Nephron (organoid): ENCODE results near the gene SPACDR.
A peak's percentile ranks its signal among the peaks of the same experiment; 100 is the strongest.

ENCODE experiments used
- H3K27ac Mint-ChIP-seq, 3 experiments: 2 replicates each; pipeline ENCODE4 v1.8.0; 2020; ENCODE audit warnings: mixed read lengths in 3 of 3, mild to moderate bottlenecking in 2 of 3, moderate library complexity in 1 of 3
- H3K27me3 Mint-ChIP-seq: 2 replicates; pipeline ENCODE4 v1.8.0; 2021; ENCODE audit warnings: low read depth, mild to moderate bottlenecking, moderate library complexity, mixed read lengths
- H3K36me3 Mint-ChIP-seq: 2 replicates; pipeline ENCODE4 v1.8.0; 2020; ENCODE audit warnings: low read depth, mixed read lengths
- H3K4me1 Mint-ChIP-seq: 2 replicates; pipeline ENCODE4 v1.8.0; 2020; ENCODE audit warnings: mixed read lengths
- H3K4me3 Mint-ChIP-seq, 3 experiments: 2 replicates each; pipeline ENCODE4 v1.8.0; 2020; ENCODE audit warnings: mild to moderate bottlenecking in 3 of 3, mixed read lengths in 3 of 3, moderate library complexity in 2 of 3
- H3K9me3 Mint-ChIP-seq: 2 replicates; pipeline ENCODE4 v1.8.0; 2020; ENCODE audit warnings: mixed read lengths
- TF ChIP-seq, protein P1 (sequence below), 3 experiments: fragments of 200-600 bp; sonication (generic); IDR thresholded peaks; one replicate each; pipeline ENCODE4 v1.5.0; 2021; ENCODE audit warnings: antibody characterized with exemption in 3 of 3; ENCODE audit not compliant: unreplicated experiment in 3 of 3

The SPACDR gene

DNA sequence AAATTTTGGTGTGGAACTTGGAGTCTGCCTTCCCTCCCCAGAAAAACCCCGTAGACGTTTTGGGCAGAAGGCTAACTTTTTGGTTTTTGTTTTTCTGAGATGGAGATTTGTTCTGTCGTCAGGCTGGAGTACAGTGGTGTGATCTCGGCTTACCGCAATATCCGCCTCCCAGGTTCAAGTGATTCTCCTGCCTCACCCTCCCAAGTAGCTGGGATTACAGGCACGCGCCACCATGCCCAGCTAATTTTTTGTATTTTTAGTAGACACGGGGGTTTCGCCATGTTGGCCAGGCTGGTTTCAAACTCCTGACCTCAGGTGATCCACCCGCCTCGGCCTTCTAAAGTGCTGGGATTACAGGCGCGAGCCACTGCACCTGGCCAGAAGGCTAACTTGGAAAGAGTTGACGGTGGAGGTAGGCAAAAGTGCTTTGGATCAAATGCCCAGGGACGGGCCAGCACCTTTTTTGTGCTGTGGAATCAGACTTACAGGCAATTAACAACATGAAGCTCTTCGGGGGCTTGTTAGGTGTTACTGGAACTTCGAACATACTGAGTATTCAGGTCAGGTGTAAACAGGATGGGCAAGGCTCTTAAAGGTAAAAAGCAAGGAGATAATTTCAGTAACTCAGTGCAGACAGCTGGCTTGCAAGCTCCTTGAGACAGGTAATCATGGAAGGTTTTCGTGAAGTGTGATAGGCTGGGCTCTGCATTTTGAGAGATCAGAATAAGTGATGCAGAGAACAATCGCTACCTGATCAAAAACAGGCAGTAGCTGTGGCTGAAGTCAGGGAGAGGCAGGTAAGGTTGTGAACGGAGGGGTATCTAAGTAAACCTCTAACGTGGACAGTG, 29.5 kb downstream of the SPACDR start:
- H3K4me1 Mint-ChIP-seq: peaks cover 47% of the 10 kb centered on the region
- H3K9me3 Mint-ChIP-seq: no peaks in the 10 kb centered on the region
- H3K27ac Mint-ChIP-seq: peak overlapping the region; percentile 85 to 91 (median 88)
- H3K4me3 Mint-ChIP-seq: peak overlapping the region; percentile 86 to 95 (median 95)
- peaks cover 42% of the 10 kb centered on the region for H3K36me3 Mint-ChIP-seq
- no peaks in the 10 kb centered on the region for H3K27me3 Mint-ChIP-seq
- TF ChIP-seq, protein P1, sequence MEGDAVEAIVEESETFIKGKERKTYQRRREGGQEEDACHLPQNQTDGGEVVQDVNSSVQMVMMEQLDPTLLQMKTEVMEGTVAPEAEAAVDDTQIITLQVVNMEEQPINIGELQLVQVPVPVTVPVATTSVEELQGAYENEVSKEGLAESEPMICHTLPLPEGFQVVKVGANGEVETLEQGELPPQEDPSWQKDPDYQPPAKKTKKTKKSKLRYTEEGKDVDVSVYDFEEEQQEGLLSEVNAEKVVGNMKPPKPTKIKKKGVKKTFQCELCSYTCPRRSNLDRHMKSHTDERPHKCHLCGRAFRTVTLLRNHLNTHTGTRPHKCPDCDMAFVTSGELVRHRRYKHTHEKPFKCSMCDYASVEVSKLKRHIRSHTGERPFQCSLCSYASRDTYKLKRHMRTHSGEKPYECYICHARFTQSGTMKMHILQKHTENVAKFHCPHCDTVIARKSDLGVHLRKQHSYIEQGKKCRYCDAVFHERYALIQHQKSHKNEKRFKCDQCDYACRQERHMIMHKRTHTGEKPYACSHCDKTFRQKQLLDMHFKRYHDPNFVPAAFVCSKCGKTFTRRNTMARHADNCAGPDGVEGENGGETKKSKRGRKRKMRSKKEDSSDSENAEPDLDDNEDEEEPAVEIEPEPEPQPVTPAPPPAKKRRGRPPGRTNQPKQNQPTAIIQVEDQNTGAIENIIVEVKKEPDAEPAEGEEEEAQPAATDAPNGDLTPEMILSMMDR (IDR thresholded peaks at IDR 0.05; ENCODE audit: unreplicated experiment in 3 of 3): no peak

DNA sequence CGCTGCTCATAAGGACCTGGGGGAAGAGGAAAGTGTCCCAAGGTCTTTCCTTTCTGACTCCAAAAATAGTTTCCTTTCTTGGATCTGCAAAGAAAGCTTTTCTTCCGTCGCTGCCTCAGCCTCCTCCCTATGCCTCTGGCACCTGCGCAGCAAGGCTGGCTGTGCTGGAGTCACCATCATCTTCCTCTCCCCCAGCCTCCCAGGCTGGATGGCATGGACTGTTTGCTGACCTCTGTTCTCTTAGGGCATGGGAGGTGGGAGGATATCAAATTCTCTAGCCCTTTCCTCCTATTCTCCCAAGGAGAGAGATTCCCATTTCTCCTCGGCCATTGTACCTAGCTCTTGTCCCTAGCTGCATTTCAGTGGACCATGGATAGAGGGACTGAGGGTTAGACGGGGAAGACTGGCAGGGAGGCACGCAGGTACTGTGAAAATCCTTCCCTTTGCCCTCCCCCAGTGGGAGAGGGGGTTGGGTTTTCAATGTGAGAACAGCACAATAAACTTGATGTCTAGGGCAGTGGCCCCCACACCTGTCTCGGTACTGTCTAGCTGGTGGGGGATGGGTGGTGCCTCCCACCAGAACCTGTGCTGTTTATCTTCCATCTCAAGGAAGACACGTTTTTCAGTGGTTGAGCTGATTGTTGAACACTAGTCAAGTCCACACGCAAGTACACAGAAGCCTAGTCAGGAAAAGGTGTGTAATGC, 30.3 kb downstream of the SPACDR start:
- Mint-ChIP-seq H3K4me3 (peak overlapping the region; percentile 86 to 95 (median 95)), H3K9me3 (no peaks in the 10 kb centered on the region), H3K27me3 (no peaks in the 10 kb centered on the region), H3K36me3 (peaks cover 42% of the 10 kb centered on the region), H3K4me1 (peaks cover 47% of the 10 kb centered on the region), H3K27ac (peak overlapping the region; percentile 57 to 91 (median 85))
- TF ChIP-seq, protein P1 (IDR thresholded peaks at IDR 0.05; ENCODE audit: unreplicated experiment in 3 of 3): no peak

DNA sequence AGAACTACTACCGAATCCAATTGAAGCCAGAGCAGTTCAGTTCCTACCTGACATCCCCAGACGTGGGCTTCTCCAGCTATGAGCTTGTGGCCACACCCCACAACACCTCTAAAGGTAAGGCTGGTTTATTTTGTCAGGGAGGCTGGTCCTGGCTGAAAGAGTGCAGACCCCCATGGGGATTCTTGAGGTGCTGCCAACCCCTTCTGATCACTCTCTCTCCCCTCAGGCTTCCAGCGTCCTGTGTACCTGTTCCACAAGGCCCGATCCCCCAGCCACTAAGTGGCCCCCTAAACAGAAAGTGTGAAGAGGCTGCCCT, 30.8 kb downstream of the SPACDR start:
- H3K27me3 Mint-ChIP-seq: no peaks in the 10 kb centered on the region
- peak overlapping the region; percentile 86 to 95 (median 91) for H3K4me3 Mint-ChIP-seq
- no peaks in the 10 kb centered on the region for H3K9me3 Mint-ChIP-seq
- TF ChIP-seq, protein P1 (IDR thresholded peaks at IDR 0.05; ENCODE audit: unreplicated experiment in 3 of 3): no peak
- peak overlapping the region in 2 of 3 experiments; percentile 85 to 91 for H3K27ac Mint-ChIP-seq
- H3K36me3 Mint-ChIP-seq: peaks cover 42% of the 10 kb centered on the region
- H3K4me1 Mint-ChIP-seq: peaks cover 47% of the 10 kb centered on the region

DNA sequence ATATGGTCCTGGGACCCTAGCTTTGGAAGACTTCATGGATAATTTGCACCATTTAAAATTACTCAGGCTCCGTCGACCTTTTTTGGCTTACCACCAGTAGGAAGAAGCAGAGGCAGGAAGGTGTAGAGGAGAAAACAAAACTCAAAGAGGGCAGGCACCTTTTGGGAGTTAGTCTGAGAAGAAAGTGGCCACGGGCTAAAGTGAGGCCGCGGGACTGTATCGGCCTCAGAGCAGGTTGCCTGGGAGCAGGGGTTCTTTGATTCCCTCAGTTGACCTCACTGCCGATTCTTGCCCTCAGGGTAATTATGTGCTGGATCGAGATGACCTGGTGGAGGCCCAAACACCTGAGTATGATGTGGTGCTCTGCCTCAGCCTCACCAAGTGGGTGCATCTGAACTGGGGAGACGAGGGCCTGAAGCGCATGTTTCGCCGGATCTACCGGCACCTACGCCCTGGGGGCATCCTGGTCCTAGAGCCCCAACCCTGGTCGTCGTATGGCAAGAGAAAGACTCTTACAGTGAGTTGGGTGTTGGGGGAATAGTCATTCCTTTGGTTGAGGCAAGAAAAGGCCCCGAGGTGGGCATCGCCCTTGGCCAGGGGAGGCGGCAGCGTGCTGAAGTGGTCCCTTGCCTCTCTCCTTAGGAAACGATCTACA, 31.3 kb downstream of the SPACDR start:
- Mint-ChIP-seq H3K4me3 (peak overlapping the region; percentile 86 to 95 (median 91)), H3K4me1 (peaks cover 47% of the 10 kb centered on the region), H3K27ac (peak overlapping the region; percentile 84 to 90 (median 85)), H3K9me3 (no peaks in the 10 kb centered on the region), H3K36me3 (peaks cover 42% of the 10 kb centered on the region), H3K27me3 (no peaks in the 10 kb centered on the region)
- TF ChIP-seq, protein P1 (IDR thresholded peaks at IDR 0.05; ENCODE audit: unreplicated experiment in 3 of 3): no peak

DNA sequence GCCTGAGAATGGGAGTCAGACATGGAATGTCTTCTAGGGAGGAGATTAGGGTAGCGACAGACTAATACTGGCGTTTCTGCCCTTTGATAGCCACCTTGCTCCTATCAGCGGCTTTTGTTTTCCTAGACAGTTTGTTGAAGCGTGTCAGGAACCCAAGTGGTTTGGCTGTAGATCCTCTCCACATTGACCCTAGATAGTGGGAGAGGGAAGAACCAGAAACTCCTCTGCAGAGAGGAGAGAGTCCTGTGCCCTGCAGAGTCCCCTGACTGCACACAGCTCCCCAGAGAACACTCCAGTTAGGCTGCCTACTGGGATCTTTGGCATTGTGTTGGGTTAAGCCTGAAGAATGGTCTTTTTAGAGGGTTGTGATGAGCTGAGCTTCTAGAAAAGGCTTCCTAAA, 32.0 kb downstream of the SPACDR start:
- peak overlapping the region; percentile 84 to 90 (median 85) for H3K27ac Mint-ChIP-seq
- TF ChIP-seq, protein P1 (IDR thresholded peaks at IDR 0.05; ENCODE audit: unreplicated experiment in 3 of 3): no peak
- H3K4me1 Mint-ChIP-seq: peaks cover 47% of the 10 kb centered on the region
- H3K36me3 Mint-ChIP-seq: peaks cover 42% of the 10 kb centered on the region
- H3K4me3 Mint-ChIP-seq: peak overlapping the region; percentile 86 to 95 (median 91)
- H3K9me3 Mint-ChIP-seq: no peaks in the 10 kb centered on the region
- H3K27me3 Mint-ChIP-seq: no peaks in the 10 kb centered on the region
